ENCODE results near the gene CDH18. TPM values are rescaled to one million over a fixed set of nuclear protein-coding genes. Genes with fewer than 3 reads are reported as not detected.
A peak's percentile ranks its signal among the peaks of the same experiment; 100 is the strongest.

Gene CDH18
- total and polyA plus RNA-seq, 8 donors, result 0.58 to 1.9 (median 1.1) TPM; not detected in 2

DNA sequence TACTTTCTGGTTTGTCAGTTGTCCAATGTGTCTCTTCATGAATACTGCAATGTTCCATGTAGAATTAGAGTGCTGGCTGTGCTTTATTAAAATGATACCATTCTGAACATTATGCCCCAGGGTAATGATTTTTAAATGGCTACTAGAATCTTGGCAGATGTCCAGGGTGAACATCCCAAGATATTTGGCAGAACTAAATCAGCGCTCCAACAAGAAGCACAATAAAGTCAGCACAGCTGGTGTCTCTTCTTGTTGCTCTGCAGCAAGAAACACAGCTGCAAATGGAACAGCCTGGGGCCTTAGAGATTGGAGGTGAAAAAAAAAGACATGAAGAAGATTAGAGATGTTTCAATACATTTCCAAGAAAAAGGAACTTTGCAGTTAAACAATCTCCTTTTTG is 248.3 kb downstream of the CDH18 start:
- Histone ChIP-seq H3K9me3 (no peaks in the 10 kb centered on the region), H3K27me3 (no peaks in the 10 kb centered on the region), H3K4me3 (no peak overlapping the region), H3K36me3 (no peaks in the 10 kb centered on the region), H3K27ac (no peak overlapping the region), H3K4me1 (no peaks in the 10 kb centered on the region)
- DNase-seq (peak in 2 of 4 donors; percentile 73 to 84), ATAC-seq (no peak)
- TF ChIP-seq, protein P1, sequence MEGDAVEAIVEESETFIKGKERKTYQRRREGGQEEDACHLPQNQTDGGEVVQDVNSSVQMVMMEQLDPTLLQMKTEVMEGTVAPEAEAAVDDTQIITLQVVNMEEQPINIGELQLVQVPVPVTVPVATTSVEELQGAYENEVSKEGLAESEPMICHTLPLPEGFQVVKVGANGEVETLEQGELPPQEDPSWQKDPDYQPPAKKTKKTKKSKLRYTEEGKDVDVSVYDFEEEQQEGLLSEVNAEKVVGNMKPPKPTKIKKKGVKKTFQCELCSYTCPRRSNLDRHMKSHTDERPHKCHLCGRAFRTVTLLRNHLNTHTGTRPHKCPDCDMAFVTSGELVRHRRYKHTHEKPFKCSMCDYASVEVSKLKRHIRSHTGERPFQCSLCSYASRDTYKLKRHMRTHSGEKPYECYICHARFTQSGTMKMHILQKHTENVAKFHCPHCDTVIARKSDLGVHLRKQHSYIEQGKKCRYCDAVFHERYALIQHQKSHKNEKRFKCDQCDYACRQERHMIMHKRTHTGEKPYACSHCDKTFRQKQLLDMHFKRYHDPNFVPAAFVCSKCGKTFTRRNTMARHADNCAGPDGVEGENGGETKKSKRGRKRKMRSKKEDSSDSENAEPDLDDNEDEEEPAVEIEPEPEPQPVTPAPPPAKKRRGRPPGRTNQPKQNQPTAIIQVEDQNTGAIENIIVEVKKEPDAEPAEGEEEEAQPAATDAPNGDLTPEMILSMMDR (IDR thresholded peaks at IDR 0.05), result no peak
- intact Hi-C loops (cut with DNase I), result no loop called here

DNA sequence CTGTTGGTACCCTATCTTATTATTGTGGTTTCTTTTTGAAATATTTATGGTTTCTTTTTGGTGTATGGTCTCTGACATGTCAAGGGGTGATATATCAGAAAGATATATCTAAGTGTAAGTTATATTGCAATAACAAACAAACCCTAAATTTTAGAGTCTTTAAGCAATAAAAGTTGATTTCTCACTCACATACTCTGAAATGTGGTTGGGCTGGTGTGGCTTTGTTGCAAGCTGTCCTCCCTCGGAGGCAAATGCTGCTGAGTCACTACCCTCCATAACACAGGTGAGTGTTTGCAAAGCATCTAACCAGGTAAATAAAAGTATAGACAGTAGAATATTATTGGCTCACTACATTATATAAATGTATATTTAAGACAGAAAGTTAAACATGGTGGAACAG is 253.2 kb downstream of the CDH18 start:
- H3K27me3 ChIP-seq, result no peaks in the 10 kb centered on the region
- no peak overlapping the region for H3K4me3 ChIP-seq
- no peaks in the 10 kb centered on the region for H3K4me1 ChIP-seq
- peaks cover 0 to 12% of the 10 kb centered on the region in 2 donors for H3K9me3 ChIP-seq
- ATAC-seq, result peak; percentile 51
- no peak for DNase-seq
- intact Hi-C loops (cut with DNase I), result no loop called here
- TF ChIP-seq, protein P1 (IDR thresholded peaks at IDR 0.05), result no peak
- H3K36me3 ChIP-seq, result no peaks in the 10 kb centered on the region
- no peak overlapping the region for H3K27ac ChIP-seq

DNA sequence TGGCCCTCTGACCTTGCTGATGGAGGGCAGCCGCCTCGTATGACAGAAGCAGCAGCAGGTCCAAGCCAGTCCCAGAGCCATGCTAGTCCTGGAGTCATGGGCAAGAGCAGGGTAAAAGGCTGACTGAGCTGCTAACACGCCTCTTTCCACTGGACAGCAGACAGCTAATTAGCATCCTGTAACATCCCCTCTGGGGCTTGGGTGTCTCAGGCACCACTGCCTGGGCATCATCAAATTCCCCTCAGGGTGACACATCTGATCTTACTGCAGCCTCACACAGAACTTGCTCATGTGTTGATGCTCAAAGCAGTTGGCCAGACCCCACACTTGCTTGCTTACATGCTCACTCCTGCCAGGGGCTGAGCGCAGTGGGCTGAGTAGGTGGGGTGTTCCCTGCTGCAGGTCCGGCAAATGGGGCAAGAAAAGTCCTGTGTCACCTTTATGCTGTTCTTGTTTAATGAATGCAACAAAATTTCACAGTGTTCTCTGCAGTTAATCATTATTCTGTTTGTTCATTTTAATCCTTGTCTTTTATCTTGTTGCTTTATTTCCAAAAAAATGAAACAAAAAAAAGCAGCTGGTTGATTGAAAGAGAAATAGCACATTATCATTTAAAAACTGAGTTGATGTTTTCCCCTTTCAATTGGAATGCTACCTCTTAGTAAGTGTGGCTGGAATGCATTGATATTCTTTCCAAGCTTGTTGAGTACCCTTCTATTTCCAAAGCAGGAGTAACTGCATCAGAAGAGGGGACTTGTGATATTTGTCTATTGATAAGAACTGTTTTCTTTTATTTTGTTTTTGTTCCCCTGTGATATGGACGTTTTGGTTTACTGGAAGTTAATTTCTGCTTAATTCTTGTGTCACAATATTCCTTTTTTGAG is 254.1 kb downstream of the CDH18 start:
- intact Hi-C loops (cut with DNase I), result no loop called here
- TF ChIP-seq, protein P1 (IDR thresholded peaks at IDR 0.05), result no peak
- Histone ChIP-seq H3K27me3 (no peaks in the 10 kb centered on the region), H3K4me3 (no peak overlapping the region), H3K27ac (no peak overlapping the region), H3K4me1 (no peaks in the 10 kb centered on the region), H3K9me3 (peaks cover 0 to 12% of the 10 kb centered on the region in 2 donors), H3K36me3 (no peaks in the 10 kb centered on the region)
- DNase-seq (no peak), ATAC-seq (no peak)

DNA sequence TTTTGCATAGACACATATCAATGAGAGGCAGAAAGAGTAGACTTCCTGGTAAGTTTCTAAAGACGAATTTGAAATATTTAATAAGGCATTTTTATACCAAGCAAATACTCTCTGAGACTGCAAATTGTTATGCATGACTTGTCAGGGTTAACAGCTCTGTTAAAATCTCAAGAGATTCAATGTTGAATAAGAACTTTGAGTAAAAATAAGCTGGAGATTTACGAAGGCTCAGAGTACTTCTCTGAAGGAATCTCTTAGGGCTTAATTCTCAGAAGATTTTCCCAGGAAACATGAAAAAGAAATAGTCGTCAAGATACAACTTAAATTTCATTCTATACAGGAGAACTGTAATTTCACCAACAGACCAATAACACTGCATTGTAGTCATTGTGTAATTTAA is 259.4 kb downstream of the CDH18 start:
- ATAC-seq (no peak), DNase-seq (no peak)
- H3K27ac ChIP-seq, result no peak overlapping the region
- intact Hi-C loops (cut with DNase I), result no loop called here
- TF ChIP-seq, protein P1 (IDR thresholded peaks at IDR 0.05), result no peak
- no peaks in the 10 kb centered on the region for H3K27me3 ChIP-seq
- peaks cover 0 to 13% of the 10 kb centered on the region in 2 donors for H3K9me3 ChIP-seq
- H3K4me1 ChIP-seq, result no peaks in the 10 kb centered on the region
- H3K36me3 ChIP-seq, result no peaks in the 10 kb centered on the region
- no peak overlapping the region for H3K4me3 ChIP-seq

DNA sequence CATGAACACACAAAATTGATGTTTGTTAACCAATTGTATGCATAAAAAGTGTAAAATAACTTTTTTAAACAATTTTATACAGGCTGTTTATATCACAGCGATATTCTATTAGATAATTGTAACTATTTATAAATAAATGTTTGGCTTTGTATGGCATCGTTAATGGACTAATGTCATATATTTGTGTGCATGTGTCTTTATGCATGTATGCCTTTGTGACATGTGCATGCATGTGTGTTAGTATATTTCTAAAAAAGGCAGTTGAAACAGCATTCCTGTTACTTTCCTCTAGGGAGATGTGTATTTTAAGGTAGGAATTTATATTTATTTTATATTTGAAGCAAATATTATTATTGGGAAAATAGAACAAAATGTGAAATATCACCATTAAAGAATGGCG is 268.9 kb downstream of the CDH18 start:
- TF ChIP-seq, protein P1 (IDR thresholded peaks at IDR 0.05), result no peak
- peaks cover 0 to 4% of the 10 kb centered on the region in 2 donors for H3K9me3 ChIP-seq
- intact Hi-C loops (cut with DNase I), result no loop called here
- H3K36me3 ChIP-seq, result no peaks in the 10 kb centered on the region
- ATAC-seq (no peak), DNase-seq (no peak)
- no peak overlapping the region for H3K27ac ChIP-seq
- H3K27me3 ChIP-seq, result no peaks in the 10 kb centered on the region
- no peak overlapping the region for H3K4me3 ChIP-seq
- no peaks in the 10 kb centered on the region for H3K4me1 ChIP-seq

All from left lung (tissue), 10 donors.